NCI-H2081 treated with DMSO at 0.1 percent for 48 hours (cell line): ENCODE data around the gene GALNT2.

ENCODE experiments used
- DNase-seq: peaks from one replicate; lab custom pipeline; 2025; lab: John Stamatoyannopoulos, UW

Gene GALNT2

GRCh38 chr1:230091473-230092231 is 24.6 kb downstream of the GALNT2 start:
- no peak for DNase-seq

GRCh38 chr1:230094746-230095145 is 27.7 kb downstream of the GALNT2 start:
- DNase-seq, result no peak

GRCh38 chr1:230095938-230096337 is 28.9 kb downstream of the GALNT2 start:
- DNase-seq, result no peak

- no peak for DNase-seq
These were observed 30.3 kb downstream of the GALNT2 start for GRCh38 chr1:230097370-230097769.

- no peak for DNase-seq
These were observed 31.7 kb downstream of the GALNT2 start for GRCh38 chr1:230098723-230099122.

- DNase-seq, result no peak
These were observed 32.4 kb downstream of the GALNT2 start for GRCh38 chr1:230099465-230099864.

- DNase-seq, result no peak
These were observed 33.9 kb downstream of the GALNT2 start for GRCh38 chr1:230100932-230101331.

- no peak for DNase-seq
These were observed 34.5 kb downstream of the GALNT2 start for GRCh38 chr1:230101556-230101955.

GRCh38 chr1:230102046-230102445 is 35.0 kb downstream of the GALNT2 start:
- DNase-seq, result no peak

GRCh38 chr1:230102472-230102871 is 35.4 kb downstream of the GALNT2 start:
- DNase-seq, result no peak

GRCh38 chr1:230103306-230104173 is 36.5 kb downstream of the GALNT2 start:
- no peak for DNase-seq

GRCh38 chr1:230104395-230105244 is 37.6 kb downstream of the GALNT2 start:
- peak; percentile 86 for DNase-seq

GRCh38 chr1:230105245-230105753 is 38.3 kb downstream of the GALNT2 start:
- no peak for DNase-seq

- no peak for DNase-seq
These were observed 39.0 kb downstream of the GALNT2 start for GRCh38 chr1:230105754-230106625.

GRCh38 chr1:230107941-230108340 is 40.9 kb downstream of the GALNT2 start:
- no peak for DNase-seq

GRCh38 chr1:230108580-230108979 is 41.5 kb downstream of the GALNT2 start:
- no peak for DNase-seq

- DNase-seq, result no peak
These were observed 42.0 kb downstream of the GALNT2 start for GRCh38 chr1:230109066-230109465.

GRCh38 chr1:230109895-230110667 is 43.0 kb downstream of the GALNT2 start:
- no peak for DNase-seq

GRCh38 chr1:230110971-230111370 is 43.9 kb downstream of the GALNT2 start:
- no peak for DNase-seq

GRCh38 chr1:230112131-230112701 is 45.2 kb downstream of the GALNT2 start:
- no peak for DNase-seq
